ENCODE data around the gene USP5. TPM values are rescaled to one million over a fixed set of nuclear protein-coding genes. Genes with fewer than 3 reads are reported as not detected.

USP5 gene
- total RNA-seq, 1 experiment from 2014 or later, result 107 TPM

- peak within 1 kb of the TSS; percentile 86 for H3K4me2 ChIP-seq (ENCODE audit: low read length)
- H3K4me1 ChIP-seq (ENCODE audit: insufficient read depth, low read length), result peaks cover 5% of the 10 kb centered on the region; the same call in 1 of the 2 replicates
- ChIA-PET POLR2A (ENCODE audit: unreplicated experiment) (no interaction called here), CTCF (no interaction called here)
- no peaks in the 10 kb centered on the region for H3K9me3 ChIP-seq (ENCODE audit: low read length)
- no peaks in the 10 kb centered on the region for H3K36me3 ChIP-seq (ENCODE audit: low read depth, low read length)
- no TSS peak for BruUV-seq (replicated peaks)
- DNase-seq (no peak), ATAC-seq (no peak)
- H3F3A ChIP-seq (ENCODE audit: low read length, unreplicated experiment), result no peaks in the 10 kb centered on the region
- no peaks in the 10 kb centered on the region for H3K27me3 ChIP-seq (ENCODE audit: low read length)
- peak within 1 kb of the TSS; percentile 22; the same call in 1 of the 2 replicates for H3K9ac ChIP-seq (ENCODE audit: low read length)
- H3K4me3 ChIP-seq (ENCODE audit: low read length), result peak within 1 kb of the TSS; percentile 67
- TF ChIP-seq, protein P1, sequence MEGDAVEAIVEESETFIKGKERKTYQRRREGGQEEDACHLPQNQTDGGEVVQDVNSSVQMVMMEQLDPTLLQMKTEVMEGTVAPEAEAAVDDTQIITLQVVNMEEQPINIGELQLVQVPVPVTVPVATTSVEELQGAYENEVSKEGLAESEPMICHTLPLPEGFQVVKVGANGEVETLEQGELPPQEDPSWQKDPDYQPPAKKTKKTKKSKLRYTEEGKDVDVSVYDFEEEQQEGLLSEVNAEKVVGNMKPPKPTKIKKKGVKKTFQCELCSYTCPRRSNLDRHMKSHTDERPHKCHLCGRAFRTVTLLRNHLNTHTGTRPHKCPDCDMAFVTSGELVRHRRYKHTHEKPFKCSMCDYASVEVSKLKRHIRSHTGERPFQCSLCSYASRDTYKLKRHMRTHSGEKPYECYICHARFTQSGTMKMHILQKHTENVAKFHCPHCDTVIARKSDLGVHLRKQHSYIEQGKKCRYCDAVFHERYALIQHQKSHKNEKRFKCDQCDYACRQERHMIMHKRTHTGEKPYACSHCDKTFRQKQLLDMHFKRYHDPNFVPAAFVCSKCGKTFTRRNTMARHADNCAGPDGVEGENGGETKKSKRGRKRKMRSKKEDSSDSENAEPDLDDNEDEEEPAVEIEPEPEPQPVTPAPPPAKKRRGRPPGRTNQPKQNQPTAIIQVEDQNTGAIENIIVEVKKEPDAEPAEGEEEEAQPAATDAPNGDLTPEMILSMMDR (conservative IDR thresholded peaks at IDR 0.05; ENCODE audit: low read depth, low read length), result no peak
- TF ChIP-seq EZH2phosphoT487 (IDR thresholded peaks at IDR 0.05; ENCODE audit: borderline replicate concordance, low read length) (no peak), EZH2 (IDR thresholded peaks at IDR 0.05; ENCODE audit: low read length, unreplicated experiment) (no peak)
- H2AFZ ChIP-seq (ENCODE audit: low read length), result peak within 1 kb of the TSS; percentile 76
- H3K27ac ChIP-seq (ENCODE audit: low read length), result no peak within 1 kb of the TSS
- intact Hi-C loops (cut with micrococcal nuclease), result no loop called here
- no peaks in the 10 kb centered on the region for H4K20me1 ChIP-seq (ENCODE audit: low read length)
- no peaks in the 10 kb centered on the region for H3K79me2 ChIP-seq (ENCODE audit: low read length)
- no peaks in the 10 kb centered on the region for H3K9me2 ChIP-seq (replicated peaks; ENCODE audit: low read length)
Measured at GRCh38 chr12:6827982-6828780, 23.8 kb upstream of the USP5 start, which contains the start of gene P3H3. Gene P3H3 (plus strand): TSS chr12:6828407. CDS start chr12:6828441, 34 bp downstream.

GRCh38 chr12:6828781-6829535 lies 23.0 kb upstream of the USP5 start:
- DNase-seq (no peak), ATAC-seq (no peak)
- H3K9me2 ChIP-seq (replicated peaks; ENCODE audit: low read length), result no peaks in the 10 kb centered on the region
- peak overlapping the region; percentile 22; the same call in 1 of the 2 replicates for H3K9ac ChIP-seq (ENCODE audit: low read length)
- intact Hi-C loops (cut with micrococcal nuclease), result no loop called here
- CTCF ChIA-PET, result no interaction called here
- TF ChIP-seq EZH2 (IDR thresholded peaks at IDR 0.05; ENCODE audit: low read length, unreplicated experiment), result no peak
- TF ChIP-seq EZH2phosphoT487 (IDR thresholded peaks at IDR 0.05; ENCODE audit: borderline replicate concordance, low read length), result no peak
- H3F3A ChIP-seq (ENCODE audit: low read length, unreplicated experiment), result no peaks in the 10 kb centered on the region
- peak overlapping the region; percentile 86 for H3K4me2 ChIP-seq (ENCODE audit: low read length)
- H3K36me3 ChIP-seq (ENCODE audit: low read depth, low read length), result no peaks in the 10 kb centered on the region
- peaks cover 5% of the 10 kb centered on the region; the same call in 1 of the 2 replicates for H3K4me1 ChIP-seq (ENCODE audit: insufficient read depth, low read length)
- peak overlapping the region; percentile 76 for H2AFZ ChIP-seq (ENCODE audit: low read length)
- H4K20me1 ChIP-seq (ENCODE audit: low read length), result no peaks in the 10 kb centered on the region
- POLR2A ChIA-PET (ENCODE audit: unreplicated experiment), result no interaction called here
- peak overlapping the region; percentile 67 for H3K4me3 ChIP-seq (ENCODE audit: low read length)
- H3K79me2 ChIP-seq (ENCODE audit: low read length), result no peaks in the 10 kb centered on the region
- BruUV-seq (replicated peaks), result no TSS peak
- H3K27ac ChIP-seq (ENCODE audit: low read length), result no peak overlapping the region
- no peaks in the 10 kb centered on the region for H3K27me3 ChIP-seq (ENCODE audit: low read length)
- H3K9me3 ChIP-seq (ENCODE audit: low read length), result no peaks in the 10 kb centered on the region

- ChIA-PET POLR2A (ENCODE audit: unreplicated experiment) (no interaction called here), CTCF (no interaction called here)
- no peaks in the 10 kb centered on the region for H3K9me3 ChIP-seq (ENCODE audit: low read length)
- H3K4me2 ChIP-seq (ENCODE audit: low read length), result peak overlapping the region; percentile 86
- no peaks in the 10 kb centered on the region for H3K27me3 ChIP-seq (ENCODE audit: low read length)
- no peak overlapping the region for H2AFZ ChIP-seq (ENCODE audit: low read length)
- no peak overlapping the region for H3K9ac ChIP-seq (ENCODE audit: low read length)
- BruUV-seq (replicated peaks), result no TSS peak
- no peaks in the 10 kb centered on the region for H4K20me1 ChIP-seq (ENCODE audit: low read length)
- intact Hi-C loops (cut with micrococcal nuclease), result no loop called here
- ATAC-seq (no peak), DNase-seq (no peak)
- TF ChIP-seq EZH2 (IDR thresholded peaks at IDR 0.05; ENCODE audit: low read length, unreplicated experiment), result no peak
- TF ChIP-seq, protein P1 (conservative IDR thresholded peaks at IDR 0.05; ENCODE audit: low read depth, low read length), result no peak
- H3K9me2 ChIP-seq (replicated peaks; ENCODE audit: low read length), result no peaks in the 10 kb centered on the region
- no peak overlapping the region for H3K27ac ChIP-seq (ENCODE audit: low read length)
- peak overlapping the region; percentile 67; the same call in 1 of the 2 replicates for H3K4me3 ChIP-seq (ENCODE audit: low read length)
- H3K4me1 ChIP-seq (ENCODE audit: insufficient read depth, low read length), result peaks cover 5% of the 10 kb centered on the region; the same call in 1 of the 2 replicates
- H3K36me3 ChIP-seq (ENCODE audit: low read depth, low read length), result no peaks in the 10 kb centered on the region
- no peaks in the 10 kb centered on the region for H3K79me2 ChIP-seq (ENCODE audit: low read length)
- no peaks in the 10 kb centered on the region for H3F3A ChIP-seq (ENCODE audit: low read length, unreplicated experiment)
Measured at GRCh38 chr12:6829536-6830220, 22.3 kb upstream of the USP5 start.

Data from PC-3 (cell line).